GM12873 (cell line): ENCODE results near the gene S100A9.
A peak's percentile ranks its signal among the peaks of the same experiment; 100 is the strongest.

ENCODE experiments used
- CTCF ChIP-seq: IDR thresholded peaks from 2 replicates; pipeline ENCODE4 v1.5.1; 2012; ENCODE audit warnings: low read depth, mild to moderate bottlenecking, moderate library complexity, low read length, control low read depth; ENCODE audit not compliant: insufficient read depth; ENCODE audit errors: missing control alignments

The S100A9 gene

GRCh38 chr1:153347856-153348255 lies 9.8 kb upstream of the S100A9 start:
- no peak for TF ChIP-seq CTCF

- TF ChIP-seq CTCF: no peak
These were observed 8.9 kb upstream of the S100A9 start, which contains the start of gene PGLYRP4 for GRCh38 chr1:153348511-153349362. Gene PGLYRP4, minus strand, starts transcription at chr1:153348841. Its CDS starts 909 bp downstream, at chr1:153347932.

- no peak for TF ChIP-seq CTCF
These were observed 8.0 kb upstream of the S100A9 start for GRCh38 chr1:153349363-153350320.

GRCh38 chr1:153350321-153350957 lies 7.2 kb upstream of the S100A9 start:
- TF ChIP-seq CTCF: no peak

GRCh38 chr1:153352523-153352922 lies 5.1 kb upstream of the S100A9 start:
- TF ChIP-seq CTCF: peak; percentile 88

- peak; percentile 62 for TF ChIP-seq CTCF
These were observed 4.3 kb upstream of the S100A9 start for GRCh38 chr1:153353226-153353947.
